ENCODE measurements around the gene TNS1.
"Not testable (repeated sequence)": the region's sequence is repeated elsewhere in the genome, so short reads cannot be mapped to it uniquely, and the experiment has no call there.

Gene TNS1

GRCh38 chr2:218029366-218030360 lies 26.9 kb upstream of the TNS1 start:
- DNase-seq: no peak

GRCh38 chr2:218028562-218029348 lies 26.0 kb upstream of the TNS1 start:
- no peak for DNase-seq

GRCh38 chr2:218028189-218028495 lies 25.3 kb upstream of the TNS1 start:
- DNase-seq: no peak

GRCh38 chr2:218027426-218028188 lies 24.8 kb upstream of the TNS1 start:
- no peak for DNase-seq

- DNase-seq: no peak
Observed at GRCh38 chr2:218026676-218027425, 24.1 kb upstream of the TNS1 start.

- no peak for DNase-seq
Observed at GRCh38 chr2:218026244-218026643, 23.4 kb upstream of the TNS1 start.

GRCh38 chr2:218024871-218025270 lies 22.1 kb upstream of the TNS1 start:
- DNase-seq: no peak

- DNase-seq: no peak
Observed at GRCh38 chr2:218024336-218024735, 21.5 kb upstream of the TNS1 start.

GRCh38 chr2:218023636-218024035 lies 20.8 kb upstream of the TNS1 start:
- no peak for DNase-seq

GRCh38 chr2:218022851-218023530 lies 20.2 kb upstream of the TNS1 start:
- DNase-seq: no peak

- no peak for DNase-seq
Observed at GRCh38 chr2:218022131-218022850, 19.5 kb upstream of the TNS1 start.

GRCh38 chr2:218021536-218022071 lies 18.8 kb upstream of the TNS1 start:
- DNase-seq: no peak

- DNase-seq: no peak
Observed at GRCh38 chr2:218020966-218021535, 18.3 kb upstream of the TNS1 start.

- no peak for DNase-seq
Observed at GRCh38 chr2:218020281-218020680, 17.5 kb upstream of the TNS1 start.

GRCh38 chr2:218019411-218020060 lies 16.7 kb upstream of the TNS1 start:
- no peak for DNase-seq

- DNase-seq: not testable (repeated sequence)
Observed at GRCh38 chr2:218018842-218019125, 16.0 kb upstream of the TNS1 start.

- no peak for DNase-seq
Observed at GRCh38 chr2:218017211-218018053, 14.6 kb upstream of the TNS1 start.

- DNase-seq: no peak
Observed at GRCh38 chr2:218016810-218017209, 14.0 kb upstream of the TNS1 start.
